Nephron progenitor cell (in vitro differentiated cells): ENCODE data around the gene TGFBI.

Source experiments
- DNase-seq: peaks from one replicate; pipeline ENCODE4 v3.0.0; 2021
- H3K27ac Mint-ChIP-seq: 2 replicates; pipeline ENCODE4 v1.8.0; 2021; ENCODE audit warnings: mild to moderate bottlenecking, moderate library complexity, mixed read lengths
- H3K27me3 Mint-ChIP-seq: 2 replicates; pipeline ENCODE4 v1.8.0; 2021; ENCODE audit warnings: mild to moderate bottlenecking, low read depth, mixed read lengths; ENCODE audit not compliant: poor library complexity
- H3K36me3 Mint-ChIP-seq: 2 replicates; pipeline ENCODE4 v1.8.0; 2021; ENCODE audit warnings: low read depth, mixed read lengths
- H3K4me1 Mint-ChIP-seq: 2 replicates; pipeline ENCODE4 v1.8.0; 2021; ENCODE audit warnings: mixed read lengths
- H3K4me3 Mint-ChIP-seq: 2 replicates; pipeline ENCODE4 v1.8.0; 2021; ENCODE audit warnings: mild to moderate bottlenecking, moderate library complexity, mixed read lengths
- H3K9me3 Mint-ChIP-seq: 2 replicates; pipeline ENCODE4 v1.8.0; 2021; ENCODE audit warnings: mild to moderate bottlenecking, moderate library complexity, mixed read lengths
- TF ChIP-seq, protein P1 (sequence below): fragments of 200-600 bp; sonication (generic); IDR thresholded peaks from 2 replicates; pipeline ENCODE4 v1.5.0; 2021; ENCODE audit warnings: antibody characterized with exemption

The TGFBI gene

DNA sequence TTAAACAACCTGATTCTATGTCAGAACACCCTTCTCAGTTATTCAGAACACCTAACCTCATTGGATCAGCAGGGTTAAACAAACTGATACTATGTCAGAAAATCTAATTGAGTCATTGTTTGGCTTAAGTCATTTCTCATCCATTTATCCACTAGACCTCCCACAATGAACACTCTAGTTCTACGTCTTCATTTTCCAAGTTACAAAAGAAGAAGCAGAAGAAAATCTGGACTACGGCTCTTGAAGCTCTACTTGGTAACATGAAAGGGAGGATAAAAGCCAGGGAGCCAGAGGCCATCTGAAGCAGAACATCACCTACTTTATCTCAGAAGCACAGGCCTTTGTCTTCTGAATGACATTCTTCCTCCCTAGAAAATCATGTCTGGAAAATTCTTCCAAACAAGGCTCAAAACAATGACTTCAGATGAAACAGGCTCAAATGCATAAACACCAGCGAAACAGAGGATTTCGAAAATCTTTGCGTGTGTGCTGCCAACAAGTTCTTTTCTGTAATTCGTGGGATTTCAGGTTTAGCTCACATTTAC is 35.4 kb upstream of the TGFBI start:
- TF ChIP-seq, protein P1, sequence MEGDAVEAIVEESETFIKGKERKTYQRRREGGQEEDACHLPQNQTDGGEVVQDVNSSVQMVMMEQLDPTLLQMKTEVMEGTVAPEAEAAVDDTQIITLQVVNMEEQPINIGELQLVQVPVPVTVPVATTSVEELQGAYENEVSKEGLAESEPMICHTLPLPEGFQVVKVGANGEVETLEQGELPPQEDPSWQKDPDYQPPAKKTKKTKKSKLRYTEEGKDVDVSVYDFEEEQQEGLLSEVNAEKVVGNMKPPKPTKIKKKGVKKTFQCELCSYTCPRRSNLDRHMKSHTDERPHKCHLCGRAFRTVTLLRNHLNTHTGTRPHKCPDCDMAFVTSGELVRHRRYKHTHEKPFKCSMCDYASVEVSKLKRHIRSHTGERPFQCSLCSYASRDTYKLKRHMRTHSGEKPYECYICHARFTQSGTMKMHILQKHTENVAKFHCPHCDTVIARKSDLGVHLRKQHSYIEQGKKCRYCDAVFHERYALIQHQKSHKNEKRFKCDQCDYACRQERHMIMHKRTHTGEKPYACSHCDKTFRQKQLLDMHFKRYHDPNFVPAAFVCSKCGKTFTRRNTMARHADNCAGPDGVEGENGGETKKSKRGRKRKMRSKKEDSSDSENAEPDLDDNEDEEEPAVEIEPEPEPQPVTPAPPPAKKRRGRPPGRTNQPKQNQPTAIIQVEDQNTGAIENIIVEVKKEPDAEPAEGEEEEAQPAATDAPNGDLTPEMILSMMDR = no peak
- Mint-ChIP-seq H3K9me3 (peaks cover 12% of the 10 kb centered on the region), H3K36me3 (no peaks in the 10 kb centered on the region), H3K4me3 (no peak overlapping the region), H3K4me1 (peaks cover 42% of the 10 kb centered on the region), H3K27ac (no peak overlapping the region), H3K27me3 (peaks cover 3% of the 10 kb centered on the region)
- DNase-seq = no peak

DNA sequence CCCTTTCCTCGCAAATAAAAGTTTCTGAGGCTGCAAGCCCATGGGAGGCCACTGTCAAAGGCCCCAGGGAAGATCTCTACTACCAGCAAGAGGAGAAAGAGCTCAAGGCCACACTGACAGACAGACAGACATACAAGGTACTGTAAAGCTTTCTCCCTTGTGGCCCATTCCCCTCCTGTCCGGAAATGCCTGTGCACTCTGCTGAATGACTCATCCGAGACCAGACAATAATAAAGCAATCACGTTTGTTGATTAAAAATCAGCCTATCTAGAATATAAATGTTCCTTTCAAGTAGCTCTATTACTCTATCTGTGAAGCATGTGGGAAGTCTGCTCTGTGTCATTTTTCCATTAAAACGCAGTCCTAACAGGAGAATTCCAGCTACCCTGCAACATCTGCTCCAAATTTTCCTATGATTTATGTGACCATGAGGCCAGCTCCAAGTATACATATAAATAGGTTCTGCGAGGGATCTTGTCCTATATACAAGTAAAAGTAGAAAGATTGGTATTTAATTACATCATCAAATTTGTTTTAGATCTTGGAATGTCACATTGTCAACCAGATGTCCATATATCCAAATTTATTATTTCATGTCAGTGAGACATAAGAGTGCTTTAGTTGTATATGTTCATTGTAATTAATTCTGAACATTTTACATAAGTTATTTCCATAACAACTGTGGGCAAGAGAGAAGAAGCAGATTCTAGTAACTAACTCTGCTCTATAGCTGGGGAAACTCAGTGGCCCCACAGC is 34.7 kb upstream of the TGFBI start:
- H3K9me3 Mint-ChIP-seq = peaks cover 10% of the 10 kb centered on the region
- H3K27ac Mint-ChIP-seq = no peak overlapping the region
- TF ChIP-seq, protein P1 = no peak
- DNase-seq = no peak
- H3K27me3 Mint-ChIP-seq = peaks cover 3% of the 10 kb centered on the region
- peaks cover 48% of the 10 kb centered on the region for H3K4me1 Mint-ChIP-seq
- H3K36me3 Mint-ChIP-seq = no peaks in the 10 kb centered on the region
- H3K4me3 Mint-ChIP-seq = no peak overlapping the region

DNA sequence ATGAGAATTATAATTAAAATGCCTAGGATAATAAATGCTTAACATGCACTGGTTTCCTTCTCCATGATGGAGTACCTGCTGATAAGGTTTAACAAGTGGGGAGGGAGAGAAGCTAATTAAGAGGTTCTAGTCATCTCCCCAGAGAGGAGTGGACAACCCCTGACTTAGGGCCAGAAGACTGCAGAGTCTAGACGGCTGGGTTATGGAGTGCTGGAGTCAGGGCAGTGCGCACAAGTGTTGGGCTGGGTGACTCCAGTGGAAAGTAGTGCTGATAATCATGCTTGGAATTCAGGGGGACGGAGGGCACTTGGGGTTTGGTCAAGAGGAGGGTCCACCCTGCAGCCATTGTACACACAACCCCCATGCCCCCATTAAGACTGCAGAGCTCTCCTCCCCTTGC is 32.8 kb upstream of the TGFBI start:
- H3K4me1 Mint-ChIP-seq = peaks cover 59% of the 10 kb centered on the region
- H3K4me3 Mint-ChIP-seq = no peak overlapping the region
- no peaks in the 10 kb centered on the region for H3K36me3 Mint-ChIP-seq
- TF ChIP-seq, protein P1 = no peak
- H3K9me3 Mint-ChIP-seq = peaks cover 5% of the 10 kb centered on the region
- no peak overlapping the region for H3K27ac Mint-ChIP-seq
- H3K27me3 Mint-ChIP-seq = peaks cover 3% of the 10 kb centered on the region
- DNase-seq = no peak

DNA sequence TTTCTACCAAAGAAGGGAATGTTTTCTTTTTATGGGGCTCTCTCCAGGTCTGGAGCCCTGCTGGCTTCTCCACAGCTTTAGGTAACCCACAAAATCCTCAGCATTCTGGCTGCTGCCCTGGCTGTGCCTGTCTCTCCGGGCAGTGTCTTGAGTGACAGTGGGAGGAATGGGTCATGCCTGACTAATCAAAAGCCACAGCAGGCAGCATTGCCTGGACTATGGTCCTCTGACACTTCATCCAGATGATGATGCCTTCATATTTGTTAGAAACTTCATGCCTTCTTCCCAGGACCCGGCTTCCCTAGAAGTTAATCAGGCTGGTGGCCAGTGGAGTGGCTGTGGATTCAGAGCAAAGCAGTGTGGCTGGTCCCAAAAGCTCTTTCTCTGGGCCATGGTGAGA is 32.2 kb upstream of the TGFBI start:
- Mint-ChIP-seq H3K36me3 (no peaks in the 10 kb centered on the region), H3K4me1 (peaks cover 63% of the 10 kb centered on the region), H3K4me3 (no peak overlapping the region), H3K9me3 (peaks cover 5% of the 10 kb centered on the region), H3K27ac (no peak overlapping the region), H3K27me3 (peaks cover 3% of the 10 kb centered on the region)
- no peak for DNase-seq
- TF ChIP-seq, protein P1 = no peak

DNA sequence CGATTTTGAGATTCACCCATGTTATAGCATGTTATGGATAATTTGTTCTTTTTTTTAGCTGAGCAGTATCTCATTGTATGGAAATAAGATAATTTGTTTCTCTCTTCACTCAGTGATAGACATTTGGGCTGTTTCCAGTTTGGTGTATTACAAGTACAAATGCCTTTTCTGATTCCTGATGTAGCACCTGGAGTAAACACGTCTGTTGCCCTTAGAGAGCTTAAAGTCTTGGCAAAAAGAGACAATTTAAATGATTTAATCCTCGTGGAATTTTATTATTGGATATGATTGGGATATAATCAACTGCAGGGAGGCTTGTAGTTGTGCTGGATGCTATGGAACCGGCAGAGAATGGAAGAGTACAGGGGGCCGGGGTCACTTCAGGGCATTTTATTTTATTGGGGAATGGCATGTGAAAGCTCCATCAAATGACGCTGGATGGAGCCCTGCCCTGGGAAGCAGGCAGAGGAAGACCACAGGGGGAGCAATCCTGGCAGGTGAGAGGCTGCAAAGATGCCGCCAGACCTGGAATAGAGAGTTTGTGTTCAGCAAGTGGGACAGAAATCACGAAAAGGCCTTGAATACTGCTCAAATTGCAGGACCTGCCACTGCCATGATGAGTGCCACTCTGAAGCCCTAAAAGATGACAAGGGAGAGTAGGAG is 31.0 kb upstream of the TGFBI start:
- no peak overlapping the region for H3K27ac Mint-ChIP-seq
- TF ChIP-seq, protein P1 = no peak
- no peaks in the 10 kb centered on the region for H3K36me3 Mint-ChIP-seq
- H3K9me3 Mint-ChIP-seq = peaks cover 5% of the 10 kb centered on the region
- H3K4me3 Mint-ChIP-seq = no peak overlapping the region
- peaks cover 3% of the 10 kb centered on the region for H3K27me3 Mint-ChIP-seq
- no peak for DNase-seq
- peaks cover 71% of the 10 kb centered on the region for H3K4me1 Mint-ChIP-seq
